Measurements from ENCODE around the gene OXGR1. TPM values are rescaled to one million over a fixed set of nuclear protein-coding genes. Genes with fewer than 3 reads are reported as not detected.

OXGR1 gene
- total RNA-seq, 1 experiment from 2014 or later = not detected

DNA sequence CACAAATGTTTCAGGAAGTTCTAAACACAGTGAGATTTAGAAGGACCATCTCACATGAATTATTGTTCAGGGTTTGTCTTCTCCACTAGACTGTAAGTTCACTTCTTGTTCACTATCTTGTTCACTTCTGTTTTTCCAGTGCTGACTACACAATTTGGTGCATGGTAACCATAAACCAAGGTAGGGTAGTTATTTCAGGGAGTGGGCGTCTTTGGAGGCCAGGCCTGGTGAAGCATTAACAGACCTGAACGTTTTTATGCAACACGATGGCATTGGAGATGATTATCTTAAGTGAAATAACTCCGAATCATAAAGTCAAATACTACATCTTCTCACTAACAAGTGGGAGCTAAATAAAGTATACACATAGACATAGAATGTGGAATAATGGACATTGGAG lies 14.4 kb upstream of the OXGR1 start:
- no peaks in the 10 kb centered on the region for H3K4me1 ChIP-seq (ENCODE audit: insufficient read depth, low read length)
- Mint-ChIP-seq H3K27ac (no peak overlapping the region), H3K36me3 (ENCODE audit: insufficient read depth in 1 of 3, low read depth in 3 of 3) (no peaks in the 10 kb centered on the region), H3K9me3 (no peaks in the 10 kb centered on the region), H3K4me1 (no peaks in the 10 kb centered on the region), H3K27me3 (ENCODE audit: low read depth) (peaks cover 83% of the 10 kb centered on the region), H3K4me3 (no peak overlapping the region)
- no peak overlapping the region for H4K91ac ChIP-seq (ENCODE audit: insufficient read length, low read depth, low read length)
- H4K5ac ChIP-seq (ENCODE audit: insufficient read length, low read depth, low read length) = no peak overlapping the region
- no peak overlapping the region for H3K27ac ChIP-seq (ENCODE audit: insufficient read length, low read depth, low read length)
- no peak overlapping the region for H2BK15ac ChIP-seq (ENCODE audit: low read depth, low read length)
- H4K8ac ChIP-seq (replicated peaks; ENCODE audit: insufficient read length, low read depth, low read length) = no peak overlapping the region
- H2BK20ac ChIP-seq (ENCODE audit: low read depth, low read length, poor library complexity, severe bottlenecking) = no peak overlapping the region
- H4K20me1 ChIP-seq (ENCODE audit: control insufficient read depth, insufficient read depth, insufficient read length) = no peaks in the 10 kb centered on the region
- no peak overlapping the region for H2AFZ ChIP-seq (ENCODE audit: low read length)
- no peak overlapping the region for H3T11ph ChIP-seq (ENCODE audit: low read length)
- no peaks in the 10 kb centered on the region for H3K9me3 ChIP-seq (ENCODE audit: control insufficient read depth, low read depth, low read length)
- H3K23me2 ChIP-seq (ENCODE audit: insufficient read length, low read depth, low read length, poor library complexity, severe bottlenecking) = no peaks in the 10 kb centered on the region
- no peak for DNase-seq
- TF ChIP-seq, protein P1, sequence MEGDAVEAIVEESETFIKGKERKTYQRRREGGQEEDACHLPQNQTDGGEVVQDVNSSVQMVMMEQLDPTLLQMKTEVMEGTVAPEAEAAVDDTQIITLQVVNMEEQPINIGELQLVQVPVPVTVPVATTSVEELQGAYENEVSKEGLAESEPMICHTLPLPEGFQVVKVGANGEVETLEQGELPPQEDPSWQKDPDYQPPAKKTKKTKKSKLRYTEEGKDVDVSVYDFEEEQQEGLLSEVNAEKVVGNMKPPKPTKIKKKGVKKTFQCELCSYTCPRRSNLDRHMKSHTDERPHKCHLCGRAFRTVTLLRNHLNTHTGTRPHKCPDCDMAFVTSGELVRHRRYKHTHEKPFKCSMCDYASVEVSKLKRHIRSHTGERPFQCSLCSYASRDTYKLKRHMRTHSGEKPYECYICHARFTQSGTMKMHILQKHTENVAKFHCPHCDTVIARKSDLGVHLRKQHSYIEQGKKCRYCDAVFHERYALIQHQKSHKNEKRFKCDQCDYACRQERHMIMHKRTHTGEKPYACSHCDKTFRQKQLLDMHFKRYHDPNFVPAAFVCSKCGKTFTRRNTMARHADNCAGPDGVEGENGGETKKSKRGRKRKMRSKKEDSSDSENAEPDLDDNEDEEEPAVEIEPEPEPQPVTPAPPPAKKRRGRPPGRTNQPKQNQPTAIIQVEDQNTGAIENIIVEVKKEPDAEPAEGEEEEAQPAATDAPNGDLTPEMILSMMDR (conservative IDR thresholded peaks at IDR 0.05) = no peak
- no peak overlapping the region for H2BK120ac ChIP-seq (ENCODE audit: low read depth, low read length, poor library complexity, severe bottlenecking)
- H2BK5ac ChIP-seq (ENCODE audit: insufficient read length, low read length) = no peak overlapping the region
- no peak overlapping the region for H3K18ac ChIP-seq (ENCODE audit: insufficient read length, low read depth, low read length)
- WGBS (ENCODE audit: extremely low coverage, insufficient read length, low lambda C conversion rate) = no CpG with 5 or more reads among the region's 4 CpGs
- H3K4ac ChIP-seq (ENCODE audit: low read depth, low read length) = no peak overlapping the region
- peaks cover 4% of the 10 kb centered on the region; the same call in 1 of the 2 replicates for H3K27me3 ChIP-seq (ENCODE audit: insufficient read depth, low read length)
- no peak overlapping the region for H3K23ac ChIP-seq (ENCODE audit: insufficient read length, low read depth, low read length)
- no peak overlapping the region for H3K4me2 ChIP-seq (ENCODE audit: insufficient read depth, insufficient read length, low read length)
- H3K9ac ChIP-seq (ENCODE audit: extremely low read depth, insufficient read length, low read length) = no peak overlapping the region
- H3K79me2 ChIP-seq (ENCODE audit: insufficient read depth, low read length) = no peaks in the 10 kb centered on the region
- H3K79me1 ChIP-seq (ENCODE audit: insufficient read depth, low read depth, low read length, poor library complexity, severe bottlenecking) = no peaks in the 10 kb centered on the region
- no peak overlapping the region for H2BK12ac ChIP-seq (ENCODE audit: insufficient read length, low read depth, low read length)
- no peak overlapping the region for H3K56ac ChIP-seq (ENCODE audit: insufficient read length, low read depth, low read length)
- no peak overlapping the region for H3K14ac ChIP-seq (ENCODE audit: insufficient read depth, low read length)
- no peak overlapping the region for H2AK5ac ChIP-seq (ENCODE audit: insufficient read length, low read length)

Measured in H9 (cell line).